ENCODE results near the gene MAMDC2. TPM values are rescaled to one million over a fixed set of nuclear protein-coding genes. Genes with fewer than 3 reads are reported as not detected.

Gene MAMDC2
- total RNA-seq, 2 experiments from 2014 or later: not detected

DNA sequence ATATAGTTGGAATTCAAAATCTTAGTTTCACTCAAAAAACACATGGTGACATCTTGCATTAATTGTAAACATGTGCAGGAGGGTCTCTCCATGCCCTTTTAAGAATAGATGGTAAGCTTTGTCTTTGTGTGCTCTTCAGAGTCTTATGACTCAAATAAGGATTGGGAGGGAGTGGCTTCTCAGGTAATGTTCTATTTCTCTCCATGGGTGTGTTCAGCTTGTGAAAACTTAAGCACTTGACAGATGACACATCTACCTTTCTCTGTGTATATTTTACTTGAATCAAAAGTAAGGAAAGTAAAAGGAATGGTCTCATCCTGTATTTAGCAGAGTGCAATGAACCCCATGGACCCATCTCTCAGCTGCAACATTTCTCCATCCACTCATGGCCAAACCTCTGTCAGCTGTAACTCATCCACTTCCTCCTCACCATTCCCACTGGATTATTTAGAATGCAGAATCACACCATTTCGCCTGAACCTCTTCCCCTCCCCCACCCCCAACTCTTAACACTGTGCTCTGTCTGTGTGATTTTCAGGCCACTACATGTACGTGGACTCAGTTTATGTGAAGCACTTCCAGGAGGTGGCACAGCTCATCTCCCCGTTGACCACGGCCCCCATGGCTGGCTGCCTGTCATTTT is 82.1 kb downstream of the MAMDC2 start:
- ChIA-PET CTCF (no interaction called here), POLR2A (no interaction called here)

DNA sequence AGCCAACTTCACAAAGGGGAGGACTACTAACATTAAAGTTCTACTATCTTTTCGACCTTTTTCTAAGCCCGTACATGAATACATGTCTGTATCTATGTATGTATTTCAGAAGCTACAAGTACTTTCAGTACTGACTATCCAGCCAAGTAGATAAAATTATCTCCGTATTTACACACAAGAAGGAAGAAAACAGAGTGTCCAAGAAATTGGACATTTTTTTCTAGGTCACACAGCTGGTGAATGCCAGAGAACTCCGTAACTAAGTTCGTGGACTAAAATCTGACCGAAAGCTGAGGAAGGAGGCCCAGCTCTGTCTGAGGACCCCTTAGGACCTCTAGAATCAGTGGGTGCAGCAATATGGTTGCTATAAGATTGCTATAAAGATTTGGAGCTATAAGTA is 83.4 kb downstream of the MAMDC2 start:
- ChIA-PET CTCF (no interaction called here), POLR2A (no interaction called here)

GRCh38 chr9:70127540-70128416 is 84.1 kb downstream of the MAMDC2 start:
- POLR2A ChIA-PET: no interaction called here
- CTCF ChIA-PET: no interaction called here

DNA sequence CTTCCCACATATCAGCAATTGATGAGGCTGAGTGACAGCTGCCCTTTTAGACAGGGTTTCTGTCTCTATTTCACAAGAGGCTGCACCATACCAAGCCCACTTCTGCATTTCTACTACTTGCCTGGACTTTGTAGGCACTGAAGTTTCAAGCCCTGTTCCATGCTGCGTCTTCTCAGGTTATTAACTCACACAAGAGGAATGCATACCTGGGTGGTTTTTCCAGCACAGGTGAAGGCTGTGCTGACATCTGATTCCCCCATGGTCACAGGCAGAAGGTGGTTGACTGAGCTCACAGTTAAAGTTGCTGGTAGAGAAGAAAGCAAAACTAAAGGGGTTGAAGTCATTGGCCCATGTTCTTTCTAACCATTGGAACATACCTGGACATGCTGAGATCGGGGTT is 86.6 kb downstream of the MAMDC2 start:
- POLR2A ChIA-PET: no interaction called here
- CTCF ChIA-PET: no interaction called here

DNA sequence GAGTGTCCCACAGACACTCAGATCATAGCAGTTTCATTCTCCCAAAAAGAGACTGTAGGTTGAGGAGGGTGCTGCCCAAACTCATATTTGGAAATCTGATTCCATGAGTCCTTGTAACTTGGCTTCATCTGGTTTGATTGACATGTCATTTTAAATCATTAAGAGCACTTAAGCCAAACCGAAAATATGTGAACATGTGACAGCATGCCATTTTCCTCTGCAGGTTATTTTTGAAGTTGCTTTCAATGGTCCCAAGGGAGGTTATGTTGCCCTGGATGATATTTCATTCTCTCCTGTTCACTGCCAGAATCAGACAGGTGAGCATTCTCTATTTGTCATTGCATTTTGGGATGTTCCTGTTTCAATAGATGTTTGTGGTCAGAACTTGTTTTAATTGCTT is 87.6 kb downstream of the MAMDC2 start:
- POLR2A ChIA-PET: no interaction called here
- CTCF ChIA-PET: no interaction called here

DNA sequence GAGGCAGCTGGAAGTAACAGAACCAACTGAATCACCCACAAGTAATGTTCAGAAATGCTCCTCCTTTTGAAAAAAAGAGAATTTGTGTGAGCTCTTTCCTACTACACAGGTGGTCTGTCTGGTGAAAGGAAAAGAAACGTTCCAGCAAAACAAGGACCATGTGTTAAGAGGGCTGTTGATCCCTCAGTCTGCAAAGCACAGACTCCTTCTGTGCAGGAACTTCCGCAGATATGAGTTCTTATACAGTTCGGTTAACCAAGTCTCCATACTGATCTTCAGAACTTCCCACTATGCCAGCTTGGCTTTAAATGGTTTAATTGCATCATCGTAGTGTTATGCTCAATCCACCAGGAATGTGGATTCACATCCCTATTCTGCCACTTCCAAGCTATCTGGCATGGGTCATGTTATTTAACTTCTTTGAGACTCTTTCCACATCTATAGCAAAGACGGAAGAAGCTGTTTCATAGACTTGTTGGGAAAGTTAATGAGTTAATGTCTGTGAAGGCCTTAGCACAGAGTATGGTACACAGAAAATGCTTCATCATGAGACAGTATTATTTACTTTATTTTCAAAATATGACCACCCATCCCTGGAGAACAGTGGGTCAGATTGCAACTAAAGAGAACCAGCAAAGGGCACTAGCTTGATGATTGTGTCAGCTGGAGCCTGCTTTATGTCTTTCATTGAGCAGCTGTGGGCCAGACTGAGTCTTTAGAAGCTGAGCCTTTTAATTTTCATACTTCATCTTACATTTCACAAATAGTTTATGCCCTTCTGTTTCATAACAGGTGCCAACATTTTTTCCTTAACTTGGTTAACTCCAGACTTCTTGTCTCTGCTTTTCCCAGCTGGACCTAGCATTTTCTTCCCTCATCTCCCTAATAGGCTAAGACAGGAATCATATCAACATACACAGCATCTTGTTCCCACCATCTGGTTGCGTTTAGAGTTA is 89.9 kb downstream of the MAMDC2 start:
- ChIA-PET CTCF (no interaction called here), POLR2A (no interaction called here)

- ChIA-PET POLR2A (no interaction called here), CTCF (interaction anchor here (0.5 kb wide), 1 partner anchor 220 kb away, joined by 5 read pairs; no protein-coding TSS in a partner anchor)
Observed at GRCh38 chr9:70134360-70134759, 90.7 kb downstream of the MAMDC2 start.

DNA sequence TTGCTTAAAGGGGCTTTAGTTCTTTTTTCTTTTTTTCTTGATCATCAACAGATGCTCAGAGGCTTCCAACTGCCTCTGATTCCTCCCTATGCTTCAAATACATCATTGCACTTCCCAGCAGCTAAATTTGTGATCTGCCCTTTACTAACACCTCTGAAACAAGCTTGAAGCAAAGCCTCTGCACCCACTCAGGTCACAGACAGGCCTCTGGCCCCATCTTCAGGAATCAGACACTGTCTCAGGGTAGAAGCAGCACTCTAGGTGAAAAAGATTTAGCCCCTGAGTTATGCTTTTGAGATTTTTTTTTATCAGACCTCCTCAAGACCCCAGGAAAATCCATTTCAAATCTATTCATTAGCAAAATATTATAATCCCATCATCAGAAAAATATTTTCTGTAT is 91.5 kb downstream of the MAMDC2 start:
- CTCF ChIA-PET: no interaction called here
- POLR2A ChIA-PET: no interaction called here

DNA sequence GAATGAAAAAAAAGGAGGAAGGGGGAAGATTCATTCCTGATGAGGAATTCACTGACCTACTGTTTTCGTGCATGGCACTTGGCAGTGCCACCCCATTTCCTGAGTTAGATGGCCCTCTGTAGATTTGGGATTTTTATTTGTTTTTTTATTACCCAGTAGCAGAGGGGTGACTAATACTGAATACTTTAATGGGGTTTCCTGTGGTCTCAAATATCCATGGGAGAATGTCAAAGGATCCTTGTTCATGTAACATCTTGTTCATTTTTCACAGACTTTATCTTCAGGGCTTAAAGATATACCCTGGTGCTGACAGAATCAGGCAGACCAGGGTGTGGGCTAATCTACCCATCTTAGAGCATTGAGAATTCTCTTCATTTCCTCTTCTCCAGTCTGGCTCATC is 93.0 kb downstream of the MAMDC2 start:
- ChIA-PET CTCF (no interaction called here), POLR2A (no interaction called here)

- CTCF ChIA-PET: no interaction called here
- POLR2A ChIA-PET: no interaction called here
Observed at GRCh38 chr9:70137577-70137976, 93.9 kb downstream of the MAMDC2 start.

DNA sequence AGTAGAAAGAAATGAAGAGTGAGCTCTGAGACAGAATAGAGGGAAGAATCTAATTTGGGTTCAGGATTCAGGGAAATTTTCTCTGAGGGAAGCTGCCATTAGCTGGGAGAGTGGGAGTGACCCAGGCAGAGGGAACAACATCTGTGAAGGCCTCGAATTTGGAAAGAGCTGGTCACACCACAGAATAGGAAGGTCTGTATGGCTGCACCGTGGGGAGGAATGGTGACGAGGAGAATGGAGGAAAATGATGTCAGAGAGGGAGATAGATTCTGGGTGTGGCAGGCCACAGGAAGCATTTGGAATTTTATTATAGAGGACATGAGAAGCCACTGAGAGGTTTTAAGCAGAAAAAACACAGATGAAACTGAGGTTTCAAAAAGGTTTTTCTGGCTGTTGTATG is 98.5 kb downstream of the MAMDC2 start:
- CTCF ChIA-PET: no interaction called here
- POLR2A ChIA-PET: no interaction called here

DNA sequence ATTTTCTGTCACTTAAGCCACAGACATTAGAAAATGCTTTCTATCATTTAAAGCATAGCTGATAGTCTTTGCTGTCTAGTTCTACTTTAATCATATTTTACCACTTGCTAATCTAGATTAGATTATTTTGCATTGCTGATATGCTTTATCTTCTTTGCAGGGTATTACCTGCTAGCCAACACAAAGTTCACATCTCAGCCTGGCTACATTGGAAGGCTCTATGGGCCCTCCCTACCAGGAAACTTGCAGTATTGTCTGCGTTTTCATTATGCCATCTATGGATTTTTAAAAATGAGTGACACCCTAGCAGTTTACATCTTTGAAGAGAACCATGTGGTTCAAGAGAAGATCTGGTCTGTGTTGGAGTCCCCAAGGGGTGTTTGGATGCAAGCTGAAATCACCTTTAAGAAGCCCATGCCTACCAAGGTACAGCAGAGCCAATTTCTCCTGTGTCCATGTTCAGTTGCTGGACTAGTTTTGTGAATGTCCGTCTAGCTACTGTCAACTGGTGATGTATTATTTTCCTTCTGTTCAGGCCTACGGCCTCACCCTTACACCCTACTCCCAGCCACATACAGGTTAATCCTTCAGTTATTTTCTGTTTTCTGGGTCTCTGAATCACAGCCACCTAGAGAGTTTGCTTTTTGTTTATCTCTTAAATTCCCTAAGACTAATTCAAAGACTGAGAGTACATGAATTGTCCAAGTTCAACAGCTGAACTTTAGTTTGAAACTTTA is 99.9 kb downstream of the MAMDC2 start:
- ChIA-PET POLR2A (no interaction called here), CTCF (interaction anchor here (0.5 kb wide), 1 partner anchor 539 kb away, joined by 4 read pairs; no protein-coding TSS in a partner anchor)

DNA sequence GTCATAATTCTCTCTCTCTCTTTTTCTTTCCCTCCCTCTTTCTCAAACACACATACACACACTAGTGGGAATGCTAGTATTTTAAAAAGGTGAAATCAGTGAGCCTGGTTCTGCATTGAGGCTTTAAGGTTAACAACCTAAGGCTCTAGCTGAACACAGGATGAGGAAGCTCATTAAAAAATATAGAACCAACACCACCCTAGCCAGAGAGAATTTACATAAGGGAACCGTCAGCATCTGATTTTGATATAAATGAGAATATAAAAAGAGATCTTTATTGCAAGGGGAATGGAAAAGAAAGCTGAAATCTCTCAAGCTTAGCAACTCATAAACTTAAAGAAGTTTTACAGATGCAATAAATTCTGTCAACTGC is 100.5 kb downstream of the MAMDC2 start:
- ChIA-PET POLR2A (no interaction called here), CTCF (no interaction called here)

DNA sequence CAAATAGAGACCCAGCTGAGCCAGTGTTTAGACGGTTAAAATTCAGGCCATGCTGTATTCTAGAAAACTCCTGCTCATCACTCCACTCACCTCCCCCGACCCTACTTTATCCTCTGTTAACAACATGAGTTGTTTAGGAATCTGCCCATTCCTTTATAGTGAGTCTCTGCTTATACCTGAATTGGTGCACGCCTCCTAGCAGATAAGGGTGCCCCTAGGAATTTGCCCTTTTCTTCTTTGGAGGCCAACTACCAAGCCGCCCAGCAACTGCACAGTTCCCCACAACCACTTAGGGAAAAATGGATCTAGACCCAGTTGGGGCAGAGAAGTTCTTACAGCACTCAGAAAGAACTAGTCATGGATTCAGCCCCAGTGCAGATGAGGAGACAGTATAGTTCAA is 102.3 kb downstream of the MAMDC2 start:
- ChIA-PET POLR2A (no interaction called here), CTCF (no interaction called here)

DNA sequence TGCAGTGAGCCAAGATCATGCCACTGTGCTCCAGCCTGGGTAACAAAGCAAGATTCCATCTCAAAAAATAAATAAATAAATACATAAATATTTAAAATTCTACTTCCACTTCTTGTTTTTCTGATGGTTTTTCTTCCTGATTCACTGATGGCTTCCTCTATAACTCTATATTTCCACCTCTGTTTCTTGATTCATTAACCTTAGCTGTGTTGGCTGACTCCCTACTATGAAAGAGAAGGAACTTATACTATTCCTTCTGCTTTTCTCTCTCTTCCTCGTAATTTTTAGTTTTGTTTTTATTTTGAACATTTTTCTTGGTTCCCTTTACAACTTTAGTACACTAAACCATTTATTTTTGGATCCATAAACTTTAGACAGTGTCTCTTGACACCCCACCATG is 103.5 kb downstream of the MAMDC2 start:
- POLR2A ChIA-PET: no interaction called here
- CTCF ChIA-PET: no interaction called here

- ChIA-PET CTCF (no interaction called here), POLR2A (no interaction called here)
Observed at GRCh38 chr9:70147651-70148050, 104.0 kb downstream of the MAMDC2 start.

GRCh38 chr9:70152350-70152749 is 108.7 kb downstream of the MAMDC2 start:
- POLR2A ChIA-PET: no interaction called here
- CTCF ChIA-PET: no interaction called here

DNA sequence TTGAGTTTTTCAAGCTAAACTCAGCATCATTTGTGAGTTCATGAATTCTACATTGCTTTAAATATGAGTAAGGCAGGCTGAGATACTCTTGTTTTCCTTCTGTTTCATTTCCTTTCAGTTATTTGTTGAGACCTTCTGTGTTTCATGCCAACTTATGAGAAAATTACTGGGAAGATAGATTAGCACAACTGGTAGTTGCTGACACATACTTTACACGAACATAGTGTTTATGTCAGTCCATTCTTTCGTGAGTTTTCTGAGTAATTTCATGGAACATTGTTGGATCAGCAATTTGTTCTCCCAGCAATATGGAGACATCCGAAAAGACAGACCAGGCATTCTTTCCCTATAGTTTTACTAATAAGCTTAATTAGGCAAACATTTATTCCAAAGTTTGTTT is 113.1 kb downstream of the MAMDC2 start:
- ChIA-PET CTCF (interaction anchor here (0.6 kb wide), 1 partner anchor 511 kb away, joined by 7 read pairs; no protein-coding TSS in a partner anchor), POLR2A (no interaction called here)

- ChIA-PET CTCF (no interaction called here), POLR2A (no interaction called here)
Observed at GRCh38 chr9:70159630-70160029, 116.0 kb downstream of the MAMDC2 start.
